Measurements from ENCODE around the gene PNPLA2.

Gene PNPLA2

DNA sequence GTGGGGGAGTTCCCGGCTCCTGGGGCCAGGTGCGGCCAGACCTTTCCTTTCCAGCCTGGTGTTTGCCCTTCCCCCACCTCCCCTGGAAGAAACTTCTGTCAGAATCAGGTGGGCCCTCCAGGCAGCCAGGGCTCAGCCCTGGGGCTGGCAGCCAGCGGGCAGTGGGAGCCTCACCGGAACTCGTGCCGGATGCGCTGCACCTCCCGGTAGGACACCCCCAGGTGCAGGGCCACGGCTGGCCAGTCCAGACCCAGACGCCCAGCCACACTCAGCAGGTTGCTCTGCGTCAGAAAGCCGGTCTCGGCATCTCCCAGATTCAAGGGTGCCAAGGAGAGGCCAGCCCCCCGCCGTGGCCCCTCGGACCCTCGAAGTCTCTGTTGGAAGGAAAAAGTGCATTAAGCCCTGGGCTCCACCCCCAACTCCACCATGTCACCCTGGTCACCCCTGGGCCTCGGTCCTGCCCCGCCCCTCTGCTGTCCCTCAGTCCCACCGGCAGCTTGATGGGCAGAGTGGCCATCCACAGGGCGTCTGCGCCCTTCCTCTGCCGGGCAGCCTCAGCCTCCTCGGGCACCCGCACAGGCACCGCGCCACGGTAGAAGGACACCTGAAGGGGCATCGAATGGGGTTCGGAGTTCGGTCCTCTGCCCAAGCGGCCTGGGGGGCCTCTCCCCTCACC is 18.9 kb upstream of the PNPLA2 start:
- FAIRE-seq, result no peak

DNA sequence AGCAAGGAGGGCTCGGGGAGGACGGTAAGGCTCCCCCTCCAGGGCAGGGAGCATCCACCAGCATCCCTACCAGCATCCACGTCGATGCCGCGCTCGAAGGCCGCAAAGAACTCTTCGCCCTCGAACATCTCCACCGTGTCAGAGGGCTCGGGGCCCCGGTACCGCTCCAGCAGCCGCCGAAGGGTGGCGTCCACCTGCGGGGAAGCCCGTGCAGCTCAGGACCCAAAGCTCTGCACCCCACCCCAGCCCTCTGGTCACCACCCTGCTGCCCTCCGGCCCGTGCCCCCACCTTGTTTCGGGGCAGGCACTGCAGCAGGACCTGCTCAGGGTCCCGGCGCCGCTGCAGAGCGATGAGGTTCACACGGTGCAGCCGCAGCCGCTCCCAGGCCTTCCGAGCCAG is 18.2 kb upstream of the PNPLA2 start:
- no peak for FAIRE-seq

DNA sequence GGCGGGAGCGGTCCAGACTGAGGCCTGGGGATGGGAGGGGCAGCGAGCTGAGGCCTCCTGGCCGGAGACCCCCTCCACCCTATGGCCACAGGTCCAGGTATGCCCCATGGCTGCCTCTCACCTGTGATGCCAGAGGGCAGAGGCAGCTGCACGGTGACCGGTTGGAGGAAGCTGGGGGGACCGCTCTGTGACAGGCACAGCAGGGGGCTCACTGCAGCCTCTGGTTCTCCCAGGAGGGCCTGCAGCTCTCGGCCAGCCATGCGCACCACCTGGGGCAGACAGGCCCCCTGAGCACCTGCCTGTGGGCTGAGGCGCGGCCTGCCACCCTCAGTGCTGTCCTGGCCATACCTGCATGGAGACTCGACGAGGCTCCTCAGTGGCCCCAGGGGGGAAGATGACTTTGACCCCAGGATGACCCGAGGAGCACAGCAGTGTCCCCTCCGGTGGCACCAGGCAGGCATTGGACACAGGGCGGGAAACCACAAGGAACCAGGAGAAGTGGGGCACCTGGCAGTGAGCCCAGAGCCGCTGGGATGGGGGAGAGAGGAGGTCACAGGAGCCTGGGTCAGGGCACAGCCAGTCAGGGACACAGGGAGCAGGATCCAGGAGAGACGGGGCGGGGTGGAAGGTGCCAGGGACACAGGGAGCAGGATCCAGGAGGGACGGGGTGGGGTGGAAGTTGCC is 17.5 kb upstream of the PNPLA2 start:
- no peak for FAIRE-seq

DNA sequence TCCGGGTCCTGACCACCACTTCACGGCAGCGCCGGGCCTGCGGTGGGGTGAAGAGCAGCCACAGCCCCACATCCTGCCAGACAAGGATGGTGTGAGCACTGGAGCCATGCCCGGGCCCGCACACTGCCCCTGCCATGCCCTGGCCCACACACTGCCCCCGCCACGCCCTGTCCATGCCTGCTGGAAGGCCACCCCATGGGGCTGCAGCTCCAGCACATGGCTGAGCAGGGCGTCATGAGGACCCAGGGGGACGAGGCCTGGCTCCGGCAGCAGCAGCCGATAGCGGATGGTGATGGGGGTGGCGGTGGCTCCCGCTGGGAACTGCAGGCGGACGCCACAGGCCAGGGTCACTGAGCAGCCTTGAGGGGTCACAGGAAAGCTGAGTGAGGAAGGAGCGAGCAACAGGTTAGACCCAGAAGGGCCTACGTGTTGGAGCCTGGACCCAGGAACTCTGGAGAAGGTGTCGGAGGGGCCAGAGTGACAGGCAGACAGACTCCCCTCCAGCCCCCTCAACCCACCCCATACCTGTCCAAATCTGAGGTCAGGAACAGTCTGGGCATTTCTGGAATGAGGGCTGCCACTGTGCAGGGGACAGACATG is 16.6 kb upstream of the PNPLA2 start:
- FAIRE-seq, result no peak

DNA sequence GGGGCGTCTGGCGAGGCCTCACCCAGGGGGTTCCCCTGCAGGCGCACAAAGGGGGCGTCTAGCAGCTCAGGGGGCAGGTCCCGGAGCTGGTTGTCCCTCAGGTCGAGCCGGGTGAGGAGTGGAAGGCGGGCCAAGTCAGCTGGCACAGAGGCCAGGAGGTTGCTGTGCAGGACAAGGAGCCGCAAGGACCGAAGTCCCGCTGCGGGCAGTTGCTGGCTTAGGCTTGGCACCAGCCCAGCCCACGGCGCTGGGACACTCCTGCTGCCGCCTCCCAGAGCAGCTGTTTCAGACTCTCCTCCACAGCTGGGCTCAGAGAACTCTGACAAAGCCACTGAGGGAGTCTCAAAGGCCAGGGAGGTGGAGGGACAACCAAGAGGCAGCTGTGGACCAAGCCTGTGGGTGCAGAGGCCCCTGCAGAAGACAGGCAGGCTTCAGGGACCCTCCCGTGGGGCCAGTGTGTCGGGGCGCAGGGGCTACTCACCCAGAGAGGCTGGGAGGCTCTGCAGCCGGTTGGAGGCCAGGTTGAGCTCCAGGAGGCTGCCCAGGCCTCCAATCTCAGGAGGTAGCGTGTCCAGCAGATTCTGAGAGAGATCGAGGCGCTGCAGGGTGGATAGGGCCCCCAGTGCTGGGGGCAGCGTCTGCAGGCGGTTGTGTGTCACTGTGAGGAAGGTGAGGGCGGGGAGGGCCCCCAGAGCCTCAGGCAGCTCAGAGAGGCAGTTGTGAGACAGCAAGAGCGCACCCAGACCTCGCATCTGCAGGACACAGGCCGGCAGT is 15.8 kb upstream of the PNPLA2 start:
- FAIRE-seq, result no peak

DNA sequence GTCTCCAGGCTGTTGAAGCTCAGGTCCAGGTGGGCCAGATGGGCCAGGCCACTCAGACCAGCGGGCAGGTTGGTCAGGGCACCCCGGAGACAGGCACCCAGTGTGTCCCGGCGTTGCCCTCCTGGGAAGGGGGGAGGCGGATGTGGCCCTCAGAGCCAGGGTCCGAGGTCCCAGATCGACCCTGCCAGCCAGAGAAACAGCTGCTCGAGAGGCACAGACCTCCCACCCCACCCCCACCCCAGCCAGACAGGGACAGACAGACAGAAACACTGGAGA is 15.3 kb upstream of the PNPLA2 start:
- no peak for FAIRE-seq

DNA sequence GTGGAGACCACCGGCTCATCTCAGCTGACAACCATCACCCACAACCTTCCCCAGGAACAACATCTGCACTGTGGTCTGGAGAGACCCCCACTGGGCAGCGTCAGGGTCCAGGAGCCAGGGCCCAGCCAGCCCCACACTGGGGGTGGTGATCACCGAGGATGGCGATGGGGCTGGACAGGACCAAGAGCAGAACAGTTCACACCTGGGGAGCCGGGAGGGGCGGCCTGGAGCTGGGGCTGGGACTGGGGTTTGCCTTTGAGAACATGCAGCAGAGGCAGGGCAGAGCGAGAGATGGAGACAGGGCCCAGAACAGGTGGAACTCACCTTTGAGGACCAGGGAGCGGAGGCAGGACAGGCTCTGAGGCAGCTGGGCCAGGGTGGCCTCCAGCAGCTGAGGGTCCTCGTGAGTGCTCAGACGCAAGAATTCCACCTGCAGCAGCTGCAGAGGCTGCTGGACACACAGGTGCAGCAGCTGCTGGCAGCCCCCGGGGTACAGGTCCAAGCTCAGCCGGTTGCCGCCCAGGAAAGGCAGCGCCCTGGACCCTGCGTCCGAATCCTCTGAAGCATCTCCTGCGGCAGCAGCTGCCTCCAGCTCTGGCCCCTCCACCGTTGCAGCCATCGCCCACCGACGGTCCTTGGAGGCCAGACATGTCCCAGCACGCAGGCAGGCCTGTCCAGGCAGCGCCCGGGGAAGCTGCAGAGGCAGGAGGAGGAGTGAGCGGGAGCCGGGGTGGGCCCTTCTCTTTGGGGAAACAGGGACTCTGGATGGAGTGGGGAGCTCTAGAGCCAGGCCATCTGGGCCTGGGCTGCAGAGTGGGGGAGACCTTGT is 14.7 kb upstream of the PNPLA2 start:
- no peak for FAIRE-seq

GRCh38 chr11:804599-804964 is 14.1 kb upstream of the PNPLA2 start:
- FAIRE-seq, result no peak

DNA sequence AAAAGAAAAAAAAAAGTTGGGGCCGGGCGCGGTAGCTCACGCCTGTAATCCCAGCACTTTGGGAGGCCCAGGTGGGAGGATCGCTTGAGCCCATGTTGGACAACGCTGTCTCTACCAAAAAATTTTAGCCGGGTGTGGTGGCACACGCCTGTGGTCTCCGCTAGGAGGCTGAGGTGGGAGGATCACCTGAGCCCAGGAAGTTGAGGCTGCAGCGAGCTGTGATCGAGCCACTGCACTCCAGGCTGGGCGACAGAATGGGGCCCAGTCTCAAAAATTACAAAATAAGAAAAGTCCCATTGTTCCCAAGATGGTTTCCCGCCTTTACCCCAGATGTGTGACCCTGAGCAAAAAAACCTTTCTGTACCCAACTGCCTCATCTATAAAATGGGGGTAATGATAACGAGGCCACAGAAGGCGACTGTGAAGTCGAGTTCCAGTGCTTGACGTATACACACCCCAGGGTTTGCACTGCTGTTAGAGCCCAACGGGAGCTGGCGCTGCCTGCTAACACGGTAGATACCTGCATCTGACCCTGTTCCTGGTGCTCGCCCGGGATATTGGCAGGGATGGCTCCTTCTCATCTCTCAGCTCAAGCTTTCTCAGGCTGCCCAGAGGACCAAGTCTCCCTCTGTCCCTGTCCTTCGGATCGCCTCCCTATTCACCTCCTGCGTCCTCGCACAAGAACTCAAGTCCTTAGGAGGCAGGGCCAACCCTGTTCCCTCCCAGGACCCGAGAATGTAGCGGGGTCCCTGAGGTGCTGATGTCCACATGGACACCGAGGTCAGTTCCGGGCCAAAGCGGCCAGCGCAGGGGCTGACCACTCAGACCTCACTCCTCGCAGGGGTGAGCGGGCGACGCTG is 10.1 kb upstream of the PNPLA2 start:
- no peak for FAIRE-seq

DNA sequence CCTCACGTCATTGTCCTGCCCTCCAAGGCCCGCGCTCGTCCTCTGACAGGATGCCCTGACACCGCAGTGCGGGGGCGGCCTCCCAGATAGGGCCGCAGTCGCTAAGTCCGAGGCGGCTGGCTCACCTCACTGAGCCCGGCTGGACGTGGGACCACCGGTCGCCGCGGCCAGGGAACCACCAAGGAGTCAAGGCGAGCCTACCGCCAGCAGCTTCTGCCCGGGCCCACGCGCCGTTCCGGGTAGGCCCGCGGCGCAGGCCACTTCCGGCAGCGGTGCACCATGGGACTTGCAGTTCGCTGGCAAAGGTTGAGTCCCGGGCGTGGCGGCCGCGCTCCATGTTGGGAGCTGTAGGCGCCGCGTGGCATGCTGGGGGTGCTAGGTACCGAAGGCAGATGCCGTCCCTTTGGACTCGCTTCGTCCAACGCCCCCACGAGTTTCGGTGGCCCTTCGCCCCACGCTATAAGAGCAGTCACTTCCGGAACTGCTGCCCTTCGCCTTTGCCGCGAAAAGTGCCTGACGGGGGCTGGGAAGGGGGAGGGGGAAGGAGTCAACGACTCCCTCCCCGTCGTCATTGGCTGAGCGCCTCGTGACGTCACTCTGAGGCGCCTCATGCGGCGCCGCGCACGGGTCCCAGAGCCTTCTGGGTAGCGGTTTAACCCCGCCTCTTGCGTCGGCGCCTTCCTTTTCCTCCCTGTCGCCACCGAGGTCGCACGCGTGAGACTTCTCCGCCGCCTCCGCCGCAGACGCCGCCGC is 9.3 kb upstream of the PNPLA2 start, which contains the start of gene RPLP2:
TSS of gene RPLP2 (plus strand) at position 681 of the 753 bp plus-strand sequence. CDS start 268 bp downstream, outside the sequence.
- FAIRE-seq, result no peak

GRCh38 chr11:810040-810567 is 8.6 kb upstream of the PNPLA2 start:
- FAIRE-seq, result no peak

DNA sequence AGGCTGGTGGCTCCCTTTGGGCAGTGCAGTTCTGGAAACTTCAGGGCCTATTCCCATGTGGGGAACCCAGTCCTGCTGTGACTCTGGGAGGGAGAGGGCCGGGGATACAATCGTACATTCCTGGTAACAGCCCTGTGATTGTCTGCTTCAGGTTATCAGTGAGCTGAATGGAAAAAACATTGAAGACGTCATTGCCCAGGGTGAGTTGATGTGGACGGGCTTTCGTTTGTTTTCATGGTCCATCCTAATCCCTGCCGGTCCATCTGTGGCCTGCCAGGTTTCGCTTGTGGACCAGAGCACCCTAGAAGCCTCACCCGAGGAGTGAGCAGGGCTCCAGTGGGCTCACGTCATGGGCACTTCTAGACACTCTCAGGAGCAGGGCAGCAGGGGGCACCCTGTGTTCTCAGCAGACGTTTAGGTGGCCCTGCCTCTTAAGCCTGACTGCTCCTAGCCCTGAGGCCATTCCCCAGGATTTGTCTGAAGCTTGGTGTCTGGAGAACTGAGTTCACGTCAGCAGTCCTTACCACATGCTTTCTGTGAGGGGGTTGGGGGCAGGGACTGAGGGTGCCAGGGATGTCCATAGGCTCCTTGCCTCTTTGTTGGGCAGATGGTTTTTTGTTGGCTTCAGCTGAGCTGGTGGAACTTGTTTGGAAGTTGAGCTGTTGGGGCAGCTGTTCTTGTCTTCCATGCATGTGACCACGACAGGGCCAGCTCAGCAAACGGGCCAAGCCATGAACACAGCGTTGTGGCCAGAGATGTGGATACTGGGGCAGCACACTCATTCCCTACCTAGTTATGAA is 7.1 kb upstream of the PNPLA2 start:
- FAIRE-seq, result no peak

GRCh38 chr11:812390-812789 is 6.3 kb upstream of the PNPLA2 start:
- no peak for FAIRE-seq

DNA sequence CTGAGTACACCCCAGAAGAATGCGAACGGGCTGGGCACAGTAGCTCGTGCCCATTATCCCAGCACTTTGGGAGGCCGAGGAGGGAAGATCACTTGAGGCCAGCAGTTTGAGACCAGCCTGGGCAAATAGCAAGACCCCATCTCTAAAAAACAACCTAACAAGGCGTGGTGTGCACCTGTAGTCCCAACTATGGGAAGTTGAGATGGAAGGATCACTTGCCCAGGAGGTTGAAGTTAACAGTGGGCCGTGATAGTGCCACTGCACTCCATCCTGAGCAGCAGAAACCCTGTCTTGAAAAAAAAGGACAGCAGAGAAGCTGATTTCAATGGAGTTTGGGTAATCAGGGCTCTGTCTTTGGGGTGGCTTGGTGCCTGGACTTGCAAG is 5.7 kb upstream of the PNPLA2 start:
- no peak for FAIRE-seq

- no peak for FAIRE-seq
Measured at GRCh38 chr11:813456-814096, 5.1 kb upstream of the PNPLA2 start.

DNA sequence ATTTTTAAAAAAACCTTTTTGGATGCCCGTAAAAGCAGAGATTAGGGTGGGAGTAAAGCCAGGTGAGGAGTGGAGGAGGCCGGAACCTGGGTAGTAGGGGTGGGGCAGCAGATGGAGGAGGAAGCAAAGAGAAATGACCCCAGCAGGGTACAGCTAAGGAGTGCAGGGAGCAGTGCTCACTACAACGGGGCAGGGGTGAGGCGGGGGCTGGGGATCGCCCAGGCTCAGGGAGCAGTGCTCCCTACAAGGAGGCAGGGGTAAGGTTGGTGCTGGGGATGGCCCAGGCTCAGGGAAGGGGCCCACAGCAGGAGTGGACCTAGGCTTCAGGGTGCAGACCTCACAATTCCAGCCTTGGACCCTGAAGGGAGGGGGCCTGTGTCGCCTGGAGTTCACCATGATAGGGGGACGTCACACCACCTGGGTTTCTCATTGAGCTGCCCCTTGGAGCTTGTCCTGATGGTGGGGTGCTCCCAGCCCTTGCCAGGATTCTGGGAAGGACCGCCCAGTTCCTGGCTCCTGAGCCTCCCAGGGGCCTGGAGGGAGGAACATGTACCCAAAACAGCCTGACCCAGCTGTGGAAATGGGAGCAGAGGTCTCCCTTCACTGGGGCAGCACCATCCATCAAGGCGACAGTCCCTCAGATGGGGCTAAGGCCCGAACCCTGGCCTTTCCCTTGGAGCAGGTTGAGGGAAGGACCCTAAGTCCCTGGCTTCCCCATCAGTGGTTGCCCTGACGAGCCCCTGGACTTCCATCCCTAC is 2.9 kb upstream of the PNPLA2 start:
- FAIRE-seq, result no peak

DNA sequence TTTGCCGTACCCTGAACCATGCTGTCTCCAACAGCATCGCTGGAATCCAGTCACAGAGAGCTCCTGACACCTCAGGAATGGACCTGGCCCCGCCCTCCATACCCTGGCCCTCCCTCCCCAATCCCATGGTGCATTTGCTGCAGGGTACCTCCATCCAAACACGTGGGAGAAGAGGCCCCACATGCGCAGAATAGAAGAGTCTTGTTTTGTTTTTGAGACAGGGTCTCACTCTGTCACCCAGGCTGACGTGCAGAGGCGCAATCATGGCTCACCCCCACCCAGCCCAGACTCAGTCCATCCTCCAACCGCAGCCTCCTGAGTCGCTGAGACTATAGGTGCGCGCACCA is 2.3 kb upstream of the PNPLA2 start:
- FAIRE-seq, result no peak

DNA sequence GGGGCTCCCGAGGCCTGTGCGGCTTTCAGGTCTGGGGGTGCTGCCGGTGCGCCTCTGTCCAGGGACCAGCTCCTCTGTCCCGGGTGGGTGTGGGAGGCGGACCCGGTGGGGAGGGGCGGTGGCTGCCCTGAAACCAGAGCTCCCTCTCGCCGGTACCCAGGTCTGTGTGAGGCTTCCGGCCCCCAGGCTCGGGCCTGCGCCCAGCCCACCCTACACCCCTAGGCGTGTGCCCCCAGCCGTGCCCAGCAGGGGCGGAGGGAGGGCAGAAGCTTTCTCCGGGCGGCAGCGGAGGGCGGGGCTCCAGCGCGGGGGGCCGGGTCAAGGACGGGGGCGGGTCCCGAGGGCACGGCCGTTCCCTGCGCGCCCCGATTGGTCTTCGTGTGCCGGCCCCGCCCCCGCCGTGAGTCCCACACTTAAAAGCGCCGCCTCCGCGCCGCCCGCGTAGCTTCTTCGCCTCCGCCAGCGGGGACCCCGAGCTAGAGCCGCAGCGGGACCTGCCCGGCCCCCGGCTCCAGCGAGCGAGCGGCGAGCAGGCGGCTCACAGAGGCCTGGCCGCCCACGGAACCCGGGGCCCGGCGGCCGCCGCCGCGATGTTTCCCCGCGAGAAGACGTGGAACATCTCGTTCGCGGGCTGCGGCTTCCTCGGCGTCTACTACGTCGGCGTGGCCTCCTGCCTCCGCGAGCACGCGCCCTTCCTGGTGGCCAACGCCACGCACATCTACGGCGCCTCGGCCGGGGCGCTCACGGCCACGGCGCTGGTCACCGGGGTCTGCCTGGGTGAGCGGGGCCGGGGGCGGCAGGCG is 616 bp downstream of the PNPLA2 start:
- FAIRE-seq, result no peak
